ENCODE data around the gene MMADHC.

DNA sequence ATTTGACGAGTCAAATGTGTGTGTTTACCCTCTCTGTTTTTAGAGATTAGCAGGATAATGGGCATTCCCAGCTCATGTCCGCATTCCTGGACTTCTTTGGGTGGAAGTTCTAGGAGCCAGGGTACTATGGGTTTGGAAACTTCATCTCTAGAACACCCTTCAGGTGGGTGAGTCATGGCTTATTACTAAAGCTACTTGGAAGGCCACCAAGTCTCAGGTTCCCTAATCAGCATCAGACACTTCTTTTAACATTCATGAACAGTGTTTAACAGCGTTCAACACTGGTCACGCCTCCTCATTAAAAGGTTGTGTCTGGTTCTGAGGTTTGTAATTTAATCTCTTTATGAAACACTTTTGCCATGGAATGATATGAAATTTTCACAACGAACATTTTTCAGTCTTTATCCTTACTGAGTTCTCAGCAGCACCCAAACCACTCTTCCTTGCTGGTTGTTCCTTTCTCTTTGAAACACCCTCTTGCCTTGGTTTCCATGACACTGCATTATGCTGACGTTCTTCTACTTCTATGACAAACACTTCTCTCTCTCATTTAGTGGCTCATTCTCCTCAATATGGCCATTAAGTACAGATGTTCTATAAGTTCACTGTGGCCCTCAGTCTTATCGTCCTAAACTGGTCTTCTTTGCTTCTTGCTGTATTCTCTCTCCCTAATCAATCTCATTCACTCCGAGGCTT is 49.3 kb downstream of the MMADHC start:
- TF ChIP-seq, protein P1, sequence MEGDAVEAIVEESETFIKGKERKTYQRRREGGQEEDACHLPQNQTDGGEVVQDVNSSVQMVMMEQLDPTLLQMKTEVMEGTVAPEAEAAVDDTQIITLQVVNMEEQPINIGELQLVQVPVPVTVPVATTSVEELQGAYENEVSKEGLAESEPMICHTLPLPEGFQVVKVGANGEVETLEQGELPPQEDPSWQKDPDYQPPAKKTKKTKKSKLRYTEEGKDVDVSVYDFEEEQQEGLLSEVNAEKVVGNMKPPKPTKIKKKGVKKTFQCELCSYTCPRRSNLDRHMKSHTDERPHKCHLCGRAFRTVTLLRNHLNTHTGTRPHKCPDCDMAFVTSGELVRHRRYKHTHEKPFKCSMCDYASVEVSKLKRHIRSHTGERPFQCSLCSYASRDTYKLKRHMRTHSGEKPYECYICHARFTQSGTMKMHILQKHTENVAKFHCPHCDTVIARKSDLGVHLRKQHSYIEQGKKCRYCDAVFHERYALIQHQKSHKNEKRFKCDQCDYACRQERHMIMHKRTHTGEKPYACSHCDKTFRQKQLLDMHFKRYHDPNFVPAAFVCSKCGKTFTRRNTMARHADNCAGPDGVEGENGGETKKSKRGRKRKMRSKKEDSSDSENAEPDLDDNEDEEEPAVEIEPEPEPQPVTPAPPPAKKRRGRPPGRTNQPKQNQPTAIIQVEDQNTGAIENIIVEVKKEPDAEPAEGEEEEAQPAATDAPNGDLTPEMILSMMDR (conservative IDR thresholded peaks at IDR 0.05), result no peak
- TF ChIP-seq EZH2 (IDR thresholded peaks at IDR 0.05; ENCODE audit: low read depth), result no peak

Measured in PC-9 (cell line).